Natural killer cell (primary cell): ENCODE data around the gene EEIG1. TPM values are rescaled to one million over a fixed set of nuclear protein-coding genes. Genes with fewer than 3 reads are reported as not detected.

Source experiments
- ATAC-seq, 3 donors: fragments of 150-1000 bp in 2 of 3; fragments of 200-7000 bp in 1 of 3; cut with Tn5 transposase; 1 replicate in 1 of 3; 2 replicates in 2 of 3; pipeline ENCODE4 v1.10.0; 2021; ENCODE audit warnings: mild to moderate bottlenecking in 2 of 3, moderate library complexity in 2 of 3
- DNase-seq, 2 donors: peaks; one replicate each; pipeline versions ENCODE4 v3.0.0 to v3.0.0-alpha.2; 2013 to 2021; ENCODE audit warnings: mixed read lengths in 1 of 2
- H3K27ac ChIP-seq: one replicate; pipeline ENCODE4 v1.5.1; 2013; ENCODE audit warnings: mild to moderate bottlenecking, low read length
- H3K27me3 ChIP-seq: one replicate; pipeline ENCODE4 v1.6.1; 2013; ENCODE audit warnings: low read length; ENCODE audit not compliant: control insufficient read depth, insufficient read depth
- H3K36me3 ChIP-seq: one replicate; pipeline ENCODE4 v1.6.1; 2013; ENCODE audit warnings: low read length; ENCODE audit not compliant: control insufficient read depth, insufficient read depth
- H3K4me1 ChIP-seq: one replicate; pipeline ENCODE4 v1.6.1; 2013; ENCODE audit warnings: low read length; ENCODE audit not compliant: control insufficient read depth, insufficient read depth
- H3K4me3 ChIP-seq: one replicate; pipeline ENCODE4 v1.5.1; 2013; ENCODE audit warnings: low read length
- H3K9me3 ChIP-seq: one replicate; pipeline ENCODE4 v1.6.1; 2013; ENCODE audit warnings: low read length; ENCODE audit not compliant: control insufficient read depth, insufficient read depth
- H3K27ac Mint-ChIP-seq, 2 donors: one replicate each; pipeline ENCODE4 v1.8.0; 2022; ENCODE audit warnings: mild to moderate bottlenecking in 2 of 2, mixed read lengths in 2 of 2, moderate library complexity in 1 of 2
- H3K27me3 Mint-ChIP-seq, 2 donors: one replicate each; pipeline ENCODE4 v1.8.0; 2022; ENCODE audit warnings: low read depth in 2 of 2, mixed read lengths in 2 of 2
- H3K36me3 Mint-ChIP-seq: one replicate; pipeline ENCODE4 v1.8.0; 2022; ENCODE audit warnings: mixed read lengths
- H3K4me1 Mint-ChIP-seq, 2 donors: one replicate each; pipeline ENCODE4 v1.8.0; 2022; ENCODE audit warnings: mixed read lengths in 2 of 2
- H3K4me3 Mint-ChIP-seq: one replicate; pipeline ENCODE4 v1.8.0; 2022; ENCODE audit warnings: mild to moderate bottlenecking, moderate library complexity, mixed read lengths
- H3K9me3 Mint-ChIP-seq, 2 donors: one replicate each; pipeline ENCODE4 v1.8.0; 2022; ENCODE audit warnings: mixed read lengths in 2 of 2
- whole genome bisulfite sequencing: methylation state at CpG from one replicate; pipeline ENCODE4 v1.1.7; 2013; ENCODE audit warnings: missing lambda C conversion rate; ENCODE audit not compliant: insufficient coverage; 5-methylcytosine and 5-hydroxymethylcytosine counted together
- intact Hi-C: fragments of 100-400 bp; cut with micrococcal nuclease; formaldehyde crosslinking; loops from one replicate; pipeline ENCODE4 v1.14.2; 2022
- total RNA-seq, 4 donors: library from RNA; stranded (reverse); fragments of 120-200 nt in 1 of 4; gene quantifications; one replicate each; pipeline versions ENCODE4 v1.2.3 to v1.2.4, GENCODE V29; 2013 to 2022
- TF ChIP-seq, protein P1 (sequence below): fragments of 200-600 bp; IDR thresholded peaks from one replicate; pipeline ENCODE4 v1.8.0; 2022; ENCODE audit warnings: antibody characterized with exemption

EEIG1 gene
- total RNA-seq, 3 donors from 2014 or later (not counting 1 experiment from before 2014, with no cell fraction given), result 10.3 to 36.0 (median 28.2) TPM

- no peaks in the 10 kb centered on the region for H3K36me3 Mint-ChIP-seq
- peaks cover 3% of the 10 kb centered on the region for H3K36me3 ChIP-seq
- no peaks in the 10 kb centered on the region for H3K9me3 ChIP-seq
- no peaks in the 10 kb centered on the region for H3K9me3 Mint-ChIP-seq
- no CpG with 5 or more reads among the region's 1 CpG for WGBS
- ATAC-seq (no peak), DNase-seq (no peak)
- no peaks in the 10 kb centered on the region for H3K27me3 ChIP-seq
- no peak overlapping the region for H3K27ac Mint-ChIP-seq
- intact Hi-C loops, result no loop called here
- no peak overlapping the region for H3K27ac ChIP-seq
- H3K4me3 ChIP-seq, result no peak overlapping the region
- TF ChIP-seq, protein P1, sequence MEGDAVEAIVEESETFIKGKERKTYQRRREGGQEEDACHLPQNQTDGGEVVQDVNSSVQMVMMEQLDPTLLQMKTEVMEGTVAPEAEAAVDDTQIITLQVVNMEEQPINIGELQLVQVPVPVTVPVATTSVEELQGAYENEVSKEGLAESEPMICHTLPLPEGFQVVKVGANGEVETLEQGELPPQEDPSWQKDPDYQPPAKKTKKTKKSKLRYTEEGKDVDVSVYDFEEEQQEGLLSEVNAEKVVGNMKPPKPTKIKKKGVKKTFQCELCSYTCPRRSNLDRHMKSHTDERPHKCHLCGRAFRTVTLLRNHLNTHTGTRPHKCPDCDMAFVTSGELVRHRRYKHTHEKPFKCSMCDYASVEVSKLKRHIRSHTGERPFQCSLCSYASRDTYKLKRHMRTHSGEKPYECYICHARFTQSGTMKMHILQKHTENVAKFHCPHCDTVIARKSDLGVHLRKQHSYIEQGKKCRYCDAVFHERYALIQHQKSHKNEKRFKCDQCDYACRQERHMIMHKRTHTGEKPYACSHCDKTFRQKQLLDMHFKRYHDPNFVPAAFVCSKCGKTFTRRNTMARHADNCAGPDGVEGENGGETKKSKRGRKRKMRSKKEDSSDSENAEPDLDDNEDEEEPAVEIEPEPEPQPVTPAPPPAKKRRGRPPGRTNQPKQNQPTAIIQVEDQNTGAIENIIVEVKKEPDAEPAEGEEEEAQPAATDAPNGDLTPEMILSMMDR, result no peak
- H3K4me1 ChIP-seq, result peaks cover 23% of the 10 kb centered on the region
- no peaks in the 10 kb centered on the region for H3K27me3 Mint-ChIP-seq
- H3K4me3 Mint-ChIP-seq, result no peak overlapping the region
- H3K4me1 Mint-ChIP-seq, result peaks cover 5 to 7% of the 10 kb centered on the region in 2 donors
Observed at GRCh38 chr9:127953154-127953553, 27.6 kb downstream of the EEIG1 start.

GRCh38 chr9:127950513-127951289, 30.1 kb downstream of the EEIG1 start:
- DNase-seq (no peak), ATAC-seq (no peak)
- Mint-ChIP-seq H3K27ac (no peak overlapping the region), H3K9me3 (no peaks in the 10 kb centered on the region), H3K27me3 (no peaks in the 10 kb centered on the region), H3K36me3 (no peaks in the 10 kb centered on the region), H3K4me1 (peaks cover 5 to 6% of the 10 kb centered on the region in 2 donors), H3K4me3 (no peak overlapping the region)
- Histone ChIP-seq H3K4me3 (no peak overlapping the region), H3K9me3 (no peaks in the 10 kb centered on the region), H3K27ac (no peak overlapping the region), H3K27me3 (no peaks in the 10 kb centered on the region), H3K36me3 (peaks cover 5% of the 10 kb centered on the region), H3K4me1 (peaks cover 19% of the 10 kb centered on the region)
- intact Hi-C loops, result no loop called here
- 93% methylated on average over 21 of the region's 21 CpGs for WGBS
- TF ChIP-seq, protein P1, result no peak

- Mint-ChIP-seq H3K4me1 (no peaks in the 10 kb centered on the region), H3K4me3 (no peak overlapping the region), H3K36me3 (no peaks in the 10 kb centered on the region), H3K9me3 (no peaks in the 10 kb centered on the region), H3K27ac (no peak overlapping the region), H3K27me3 (no peaks in the 10 kb centered on the region)
- TF ChIP-seq, protein P1, result no peak
- ATAC-seq (no peak), DNase-seq (peak in 1 of 2 donors; percentile 51)
- H3K27me3 ChIP-seq, result no peaks in the 10 kb centered on the region
- 88% methylated on average over 17 of the region's 17 CpGs for WGBS
- H3K27ac ChIP-seq, result no peak overlapping the region
- H3K36me3 ChIP-seq, result peaks cover 8% of the 10 kb centered on the region
- intact Hi-C loops, result no loop called here
- no peaks in the 10 kb centered on the region for H3K9me3 ChIP-seq
- H3K4me1 ChIP-seq, result peaks cover 12% of the 10 kb centered on the region
- no peak overlapping the region for H3K4me3 ChIP-seq
Observed at GRCh38 chr9:127949827-127950512, 30.8 kb downstream of the EEIG1 start.
